ENCODE measurements around the gene DLG4.

DNA sequence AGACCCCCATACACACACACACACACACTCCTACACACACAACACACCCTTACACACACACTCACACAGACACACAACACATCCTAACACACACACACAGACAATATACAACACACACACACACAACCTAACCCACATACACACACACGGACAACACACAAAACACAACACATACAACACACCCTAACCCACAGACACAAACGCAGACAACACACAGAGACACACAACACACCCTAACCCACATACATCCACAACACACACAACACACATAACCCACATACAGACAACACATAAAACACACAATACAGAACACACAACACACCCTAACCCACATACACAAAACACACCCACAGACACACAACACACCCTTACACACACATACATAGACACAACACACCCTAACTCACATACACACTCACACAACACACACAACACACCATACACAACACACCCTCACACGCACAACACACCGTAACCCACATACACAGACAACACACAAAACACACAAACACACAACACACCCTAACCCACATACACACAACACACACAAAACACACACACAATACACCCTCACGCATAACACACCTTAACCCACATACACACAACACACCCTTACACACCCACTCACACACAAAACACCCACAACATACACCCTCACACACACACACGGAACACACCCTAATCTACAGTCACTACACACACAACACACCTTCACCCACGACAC is 44.9 kb downstream of the DLG4 start:
- TF ChIP-seq, protein P1, sequence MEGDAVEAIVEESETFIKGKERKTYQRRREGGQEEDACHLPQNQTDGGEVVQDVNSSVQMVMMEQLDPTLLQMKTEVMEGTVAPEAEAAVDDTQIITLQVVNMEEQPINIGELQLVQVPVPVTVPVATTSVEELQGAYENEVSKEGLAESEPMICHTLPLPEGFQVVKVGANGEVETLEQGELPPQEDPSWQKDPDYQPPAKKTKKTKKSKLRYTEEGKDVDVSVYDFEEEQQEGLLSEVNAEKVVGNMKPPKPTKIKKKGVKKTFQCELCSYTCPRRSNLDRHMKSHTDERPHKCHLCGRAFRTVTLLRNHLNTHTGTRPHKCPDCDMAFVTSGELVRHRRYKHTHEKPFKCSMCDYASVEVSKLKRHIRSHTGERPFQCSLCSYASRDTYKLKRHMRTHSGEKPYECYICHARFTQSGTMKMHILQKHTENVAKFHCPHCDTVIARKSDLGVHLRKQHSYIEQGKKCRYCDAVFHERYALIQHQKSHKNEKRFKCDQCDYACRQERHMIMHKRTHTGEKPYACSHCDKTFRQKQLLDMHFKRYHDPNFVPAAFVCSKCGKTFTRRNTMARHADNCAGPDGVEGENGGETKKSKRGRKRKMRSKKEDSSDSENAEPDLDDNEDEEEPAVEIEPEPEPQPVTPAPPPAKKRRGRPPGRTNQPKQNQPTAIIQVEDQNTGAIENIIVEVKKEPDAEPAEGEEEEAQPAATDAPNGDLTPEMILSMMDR (IDR thresholded peaks at IDR 0.05): no peak
- TF ChIP-seq POLR2A (IDR thresholded peaks at IDR 0.05): no peak

All from ovary (tissue), 3 donors.